ENCODE measurements around the gene NPPB.
"Not testable (repeated sequence)": the region's sequence is repeated elsewhere in the genome, so short reads cannot be mapped to it uniquely, and the experiment has no call there.

Gene NPPB

GRCh38 chr1:11898086-11898785, 39.5 kb upstream of the NPPB start:
- TF ChIP-seq TAF1 (IDR thresholded peaks at IDR 0.05; ENCODE audit: low read depth, low read length): no peak
- no peak for TF ChIP-seq POLR2AphosphoS5 (IDR thresholded peaks at IDR 0.05; ENCODE audit: low read depth, low read length)
- no peak for TF ChIP-seq POLR2A (IDR thresholded peaks at IDR 0.05; ENCODE audit: low read depth, low read length)
- TF ChIP-seq PAX5 (IDR thresholded peaks at IDR 0.05; ENCODE audit: insufficient read depth, low read length, severe bottlenecking): no peak
- no peak for TF ChIP-seq POU2F2 (IDR thresholded peaks at IDR 0.05; ENCODE audit: low read depth, low read length)
- TF ChIP-seq SPI1 (IDR thresholded peaks at IDR 0.05; ENCODE audit: low read depth, low read length): no peak
- DNase-seq (ENCODE audit: insufficient read length, low spot score) (no peak), FAIRE-seq (no peak)

- not testable (repeated sequence) for DNase-seq (ENCODE audit: insufficient read length, low spot score); FAIRE-seq
Measured at GRCh38 chr1:11894501-11894900, 35.8 kb upstream of the NPPB start.

GRCh38 chr1:11893907-11894251, 35.1 kb upstream of the NPPB start:
- DNase-seq (ENCODE audit: insufficient read length, low spot score) (peak; percentile 81), FAIRE-seq (peak; percentile 92)
- no peak for TF ChIP-seq TAF1 (IDR thresholded peaks at IDR 0.05; ENCODE audit: low read depth, low read length)
- TF ChIP-seq SPI1 (IDR thresholded peaks at IDR 0.05; ENCODE audit: low read depth, low read length): no peak
- TF ChIP-seq POU2F2 (IDR thresholded peaks at IDR 0.05; ENCODE audit: low read depth, low read length): no peak
- no peak for TF ChIP-seq POLR2AphosphoS5 (IDR thresholded peaks at IDR 0.05; ENCODE audit: low read depth, low read length)
- no peak for TF ChIP-seq POLR2A (IDR thresholded peaks at IDR 0.05; ENCODE audit: low read depth, low read length)
- TF ChIP-seq PAX5 (IDR thresholded peaks at IDR 0.05; ENCODE audit: insufficient read depth, low read length, severe bottlenecking): no peak

GRCh38 chr1:11891433-11892186, 32.9 kb upstream of the NPPB start:
- DNase-seq (ENCODE audit: insufficient read length, low spot score) (no peak), FAIRE-seq (no peak)
- TF ChIP-seq SPI1 (IDR thresholded peaks at IDR 0.05; ENCODE audit: low read depth, low read length) (no peak), PAX5 (IDR thresholded peaks at IDR 0.05; ENCODE audit: insufficient read depth, low read length, severe bottlenecking) (no peak), POLR2A (IDR thresholded peaks at IDR 0.05; ENCODE audit: low read depth, low read length) (no peak), POU2F2 (IDR thresholded peaks at IDR 0.05; ENCODE audit: low read depth, low read length) (no peak), TAF1 (IDR thresholded peaks at IDR 0.05; ENCODE audit: low read depth, low read length) (no peak), POLR2AphosphoS5 (IDR thresholded peaks at IDR 0.05; ENCODE audit: low read depth, low read length) (no peak)

GRCh38 chr1:11888877-11889208, 30.1 kb upstream of the NPPB start:
- FAIRE-seq (no peak), DNase-seq (ENCODE audit: insufficient read length, low spot score) (no peak)
- TF ChIP-seq TAF1 (IDR thresholded peaks at IDR 0.05; ENCODE audit: low read depth, low read length) (no peak), SPI1 (IDR thresholded peaks at IDR 0.05; ENCODE audit: low read depth, low read length) (no peak), PAX5 (IDR thresholded peaks at IDR 0.05; ENCODE audit: insufficient read depth, low read length, severe bottlenecking) (no peak), POU2F2 (IDR thresholded peaks at IDR 0.05; ENCODE audit: low read depth, low read length) (no peak), POLR2A (IDR thresholded peaks at IDR 0.05; ENCODE audit: low read depth, low read length) (no peak), POLR2AphosphoS5 (IDR thresholded peaks at IDR 0.05; ENCODE audit: low read depth, low read length) (no peak)

- no peak for FAIRE-seq
- no peak for DNase-seq (ENCODE audit: insufficient read length, low spot score)
- TF ChIP-seq POLR2A (IDR thresholded peaks at IDR 0.05; ENCODE audit: low read depth, low read length) (no peak), POU2F2 (IDR thresholded peaks at IDR 0.05; ENCODE audit: low read depth, low read length) (no peak), TAF1 (IDR thresholded peaks at IDR 0.05; ENCODE audit: low read depth, low read length) (no peak), SPI1 (IDR thresholded peaks at IDR 0.05; ENCODE audit: low read depth, low read length) (no peak), POLR2AphosphoS5 (IDR thresholded peaks at IDR 0.05; ENCODE audit: low read depth, low read length) (no peak), PAX5 (IDR thresholded peaks at IDR 0.05; ENCODE audit: insufficient read depth, low read length, severe bottlenecking) (no peak)
Measured at GRCh38 chr1:11888206-11888876, 29.6 kb upstream of the NPPB start.

- no peak for DNase-seq (ENCODE audit: insufficient read length, low spot score)
- TF ChIP-seq TAF1 (IDR thresholded peaks at IDR 0.05; ENCODE audit: low read depth, low read length) (no peak), POLR2A (IDR thresholded peaks at IDR 0.05; ENCODE audit: low read depth, low read length) (no peak), POLR2AphosphoS5 (IDR thresholded peaks at IDR 0.05; ENCODE audit: low read depth, low read length) (no peak), PAX5 (IDR thresholded peaks at IDR 0.05; ENCODE audit: insufficient read depth, low read length, severe bottlenecking) (no peak), POU2F2 (IDR thresholded peaks at IDR 0.05; ENCODE audit: low read depth, low read length) (no peak), SPI1 (IDR thresholded peaks at IDR 0.05; ENCODE audit: low read depth, low read length) (no peak)
- FAIRE-seq: no peak
Measured at GRCh38 chr1:11887666-11888007, 28.9 kb upstream of the NPPB start.

GRCh38 chr1:11886986-11887665, 28.4 kb upstream of the NPPB start:
- no peak for FAIRE-seq
- no peak for TF ChIP-seq PAX5 (IDR thresholded peaks at IDR 0.05; ENCODE audit: insufficient read depth, low read length, severe bottlenecking)
- no peak for TF ChIP-seq POLR2A (IDR thresholded peaks at IDR 0.05; ENCODE audit: low read depth, low read length)
- no peak for TF ChIP-seq SPI1 (IDR thresholded peaks at IDR 0.05; ENCODE audit: low read depth, low read length)
- TF ChIP-seq TAF1 (IDR thresholded peaks at IDR 0.05; ENCODE audit: low read depth, low read length): no peak
- TF ChIP-seq POLR2AphosphoS5 (IDR thresholded peaks at IDR 0.05; ENCODE audit: low read depth, low read length): no peak
- no peak for TF ChIP-seq POU2F2 (IDR thresholded peaks at IDR 0.05; ENCODE audit: low read depth, low read length)

GRCh38 chr1:11885916-11886315, 27.2 kb upstream of the NPPB start:
- no peak for DNase-seq (ENCODE audit: insufficient read length, low spot score)
- no peak for TF ChIP-seq POU2F2 (IDR thresholded peaks at IDR 0.05; ENCODE audit: low read depth, low read length)
- TF ChIP-seq POLR2A (IDR thresholded peaks at IDR 0.05; ENCODE audit: low read depth, low read length): no peak
- TF ChIP-seq TAF1 (IDR thresholded peaks at IDR 0.05; ENCODE audit: low read depth, low read length): no peak
- TF ChIP-seq PAX5 (IDR thresholded peaks at IDR 0.05; ENCODE audit: insufficient read depth, low read length, severe bottlenecking): no peak
- TF ChIP-seq POLR2AphosphoS5 (IDR thresholded peaks at IDR 0.05; ENCODE audit: low read depth, low read length): no peak
- no peak for TF ChIP-seq SPI1 (IDR thresholded peaks at IDR 0.05; ENCODE audit: low read depth, low read length)
- no peak for FAIRE-seq

More at GRCh38 chr1:11886986-11887665, 28.4 kb upstream of the NPPB start:
- no peak for DNase-seq (ENCODE audit: insufficient read length, low spot score)
